ENCODE measurements around the gene IGSF8.
A peak's percentile ranks its signal among the peaks of the same experiment; 100 is the strongest.
"Not testable (repeated sequence)": the region's sequence is repeated elsewhere in the genome, so short reads cannot be mapped to it uniquely, and the experiment has no call there.

IGSF8 gene

GRCh38 chr1:160097911-160098851 is at the start of gene IGSF8:
Gene IGSF8 (minus strand): TSS chr1:160098619. CDS start chr1:160098472, 147 bp downstream.
- peak; percentile 80 for DNase-seq

DNA sequence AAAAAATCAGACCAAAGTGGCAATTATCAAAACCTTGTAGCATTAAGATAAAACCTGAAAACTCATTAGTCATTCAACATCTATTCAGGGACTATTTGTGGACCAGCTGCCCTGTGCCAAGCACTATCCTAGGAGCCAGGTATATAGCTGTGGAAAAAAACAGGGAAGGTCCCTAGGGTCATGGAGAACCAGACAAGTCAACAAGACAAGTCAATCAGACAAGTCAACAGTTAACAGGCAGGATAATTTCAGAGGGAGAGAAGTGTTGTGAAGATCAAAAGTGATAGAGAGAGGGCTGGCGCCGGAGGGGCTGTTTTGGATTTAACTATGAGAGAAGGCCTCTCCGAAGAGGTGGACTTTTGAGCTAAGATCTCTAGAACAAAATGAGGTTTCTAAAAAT is 49.7 kb upstream of the IGSF8 start:
- DNase-seq: no peak

- DNase-seq: no peak
Measured at GRCh38 chr1:160146107-160146506, 47.7 kb upstream of the IGSF8 start.

DNA sequence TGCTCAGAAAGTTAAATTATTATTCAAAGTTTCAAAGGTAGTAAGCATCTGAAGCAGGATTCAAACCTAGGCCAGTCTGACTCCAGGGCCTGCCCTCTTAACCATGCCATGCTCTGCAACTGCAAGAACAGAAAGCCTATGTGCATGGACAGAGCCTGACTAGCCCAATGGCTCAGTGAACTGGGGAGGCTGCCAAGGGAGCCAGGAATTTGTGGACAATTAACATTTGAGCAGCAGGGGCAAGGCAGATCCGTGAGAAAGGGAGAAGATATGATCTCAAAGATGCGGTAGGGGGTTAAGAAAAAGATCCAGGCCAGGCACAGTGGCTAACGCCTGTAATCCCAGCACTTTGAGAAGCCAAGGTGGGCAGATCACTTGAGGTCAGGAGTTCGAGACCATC is 46.5 kb upstream of the IGSF8 start:
- DNase-seq: no peak

GRCh38 chr1:160143695-160144094 is 45.3 kb upstream of the IGSF8 start:
- no peak for DNase-seq

GRCh38 chr1:160139840-160140239 is 41.4 kb upstream of the IGSF8 start:
- DNase-seq: no peak

DNA sequence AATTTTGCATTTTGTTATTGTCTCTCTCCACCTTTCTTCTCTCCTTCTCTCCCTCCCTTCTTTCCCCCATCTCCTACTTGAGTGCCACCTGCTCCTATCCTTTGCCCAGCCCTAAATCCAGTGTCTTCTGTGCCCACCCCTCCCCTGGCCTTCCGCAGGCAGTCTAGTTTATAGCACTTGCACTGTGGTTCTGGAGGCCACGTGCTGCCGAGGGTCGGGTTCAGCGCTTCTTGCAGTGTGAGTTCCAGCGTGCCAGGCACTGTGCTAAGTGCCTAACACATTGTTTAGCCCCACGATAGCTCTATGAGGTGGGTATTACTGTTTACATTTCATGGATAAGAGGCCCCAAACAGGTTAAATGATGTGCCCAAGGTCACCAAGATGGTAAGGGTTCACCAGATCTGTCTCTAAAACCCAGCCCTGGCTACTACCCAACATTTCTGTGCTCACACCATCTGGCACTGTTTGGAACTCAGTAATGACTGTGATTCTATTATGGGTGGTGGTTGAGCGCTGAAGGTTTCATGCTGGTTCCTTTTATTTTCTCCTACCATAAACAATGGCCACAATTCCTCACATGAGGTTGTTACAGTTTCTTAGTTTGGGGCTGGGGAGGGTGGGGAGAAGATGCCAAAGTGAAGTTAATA is 38.9 kb upstream of the IGSF8 start:
- peak; percentile 94 for DNase-seq

- DNase-seq: no peak
Measured at GRCh38 chr1:160136926-160137200, 38.4 kb upstream of the IGSF8 start.

- no peak for DNase-seq
Measured at GRCh38 chr1:160136121-160136925, 37.9 kb upstream of the IGSF8 start.

DNA sequence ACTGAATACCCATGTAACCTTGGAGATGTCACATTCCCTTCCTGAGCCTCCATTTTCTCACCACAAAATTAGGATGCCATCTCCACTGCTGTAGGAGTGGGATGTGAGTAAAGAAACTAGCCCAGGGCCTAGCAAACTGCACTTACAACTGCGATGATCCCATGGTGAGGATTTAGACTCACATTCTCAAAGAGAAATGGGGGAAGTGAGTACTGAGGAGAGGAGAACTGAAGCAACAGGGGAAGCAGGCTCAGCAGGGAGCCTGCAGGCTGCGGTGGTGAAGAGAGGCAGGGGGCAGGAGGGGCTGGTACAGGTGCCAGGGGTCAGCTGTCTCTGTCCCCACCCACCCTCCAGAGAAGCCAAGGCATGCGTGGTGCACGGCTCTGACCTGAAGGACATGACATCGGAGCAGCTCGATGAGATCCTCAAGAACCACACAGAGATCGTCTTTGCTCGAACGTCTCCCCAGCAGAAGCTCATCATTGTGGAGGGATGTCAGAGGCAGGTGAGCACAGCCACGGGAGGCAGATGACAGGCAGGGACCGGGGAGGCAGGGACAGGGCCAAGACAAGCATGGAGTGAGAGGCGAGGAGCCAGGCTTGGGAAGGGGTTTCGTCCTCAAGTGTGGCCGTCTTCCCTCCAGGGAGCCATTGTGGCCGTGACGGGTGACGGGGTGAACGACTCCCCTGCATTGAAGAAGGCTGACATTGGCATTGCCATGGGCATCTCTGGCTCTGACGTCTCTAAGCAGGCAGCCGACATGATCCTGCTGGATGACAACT is 36.6 kb upstream of the IGSF8 start:
- no peak for DNase-seq

GRCh38 chr1:160133990-160134770 is 35.8 kb upstream of the IGSF8 start:
- no peak for DNase-seq

- DNase-seq: no peak
Measured at GRCh38 chr1:160131803-160132565, 33.6 kb upstream of the IGSF8 start.

GRCh38 chr1:160130939-160131338 is 32.5 kb upstream of the IGSF8 start:
- DNase-seq: no peak

- DNase-seq: no peak
Measured at GRCh38 chr1:160130486-160130885, 32.1 kb upstream of the IGSF8 start.

- DNase-seq: no peak
Measured at GRCh38 chr1:160129966-160130365, 31.5 kb upstream of the IGSF8 start.

GRCh38 chr1:160129558-160129957 is 31.1 kb upstream of the IGSF8 start:
- no peak for DNase-seq

GRCh38 chr1:160129046-160129445 is 30.6 kb upstream of the IGSF8 start:
- DNase-seq: no peak

GRCh38 chr1:160128636-160129035 is 30.2 kb upstream of the IGSF8 start:
- no peak for DNase-seq

GRCh38 chr1:160127865-160128523 is 29.6 kb upstream of the IGSF8 start:
- no peak for DNase-seq

DNA sequence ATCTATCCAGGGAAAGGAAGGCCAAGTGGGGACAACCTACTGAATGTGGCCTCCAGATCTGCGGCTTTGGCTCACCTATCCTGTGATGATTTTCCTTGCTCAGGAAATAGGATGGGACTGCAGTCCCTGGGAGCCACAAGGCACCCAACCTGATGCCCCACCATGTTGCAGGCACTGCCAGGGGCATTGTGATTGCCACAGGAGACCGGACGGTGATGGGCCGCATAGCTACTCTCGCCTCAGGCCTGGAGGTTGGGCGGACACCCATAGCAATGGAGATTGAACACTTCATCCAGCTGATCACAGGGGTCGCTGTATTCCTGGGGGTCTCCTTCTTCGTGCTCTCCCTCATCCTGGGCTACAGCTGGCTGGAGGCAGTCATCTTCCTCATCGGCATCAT is 29.0 kb upstream of the IGSF8 start:
- no peak for DNase-seq

DNA sequence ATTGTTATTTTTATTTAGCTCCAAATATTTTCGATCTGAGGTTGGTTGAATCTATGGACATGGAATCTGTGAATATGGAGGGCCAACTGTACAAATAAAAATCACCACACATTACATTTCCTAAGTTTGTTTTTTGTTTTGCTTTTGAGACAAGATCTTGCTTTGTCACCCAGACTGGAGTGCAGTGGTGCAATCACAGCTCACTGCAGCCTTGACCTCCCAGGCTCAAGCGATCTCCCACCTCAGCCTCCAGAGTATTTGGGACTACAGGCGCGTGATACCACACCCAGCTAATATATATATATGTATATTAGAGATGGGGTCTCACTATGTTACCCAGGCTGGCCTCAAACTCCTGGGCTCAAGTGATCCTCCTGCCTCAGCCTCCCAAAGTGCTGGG is 27.9 kb upstream of the IGSF8 start:
- not testable (repeated sequence) for DNase-seq

Data from NCI-H1694 treated with DMSO at 0.1 percent for 48 hours (cell line).